Caki2 (cell line): ENCODE data around the gene RPS27. TPM values are rescaled to one million over a fixed set of nuclear protein-coding genes. Genes with fewer than 3 reads are reported as not detected.
"Not testable (repeated sequence)": the region's sequence is repeated elsewhere in the genome, so short reads cannot be mapped to it uniquely, and the experiment has no call there.

Experiments
- DNase-seq: peaks from one replicate; pipeline ENCODE4 v3.0.0-alpha.2; 2015; ENCODE audit warnings: low read depth
- in situ Hi-C: cut with HindIII; loops from 2 replicates; pipeline ENCODE4 v1.10.0; 2016; ENCODE audit warnings: low sequenced_read_pairs, low pct_unique_long_range_greater_than_20kb, mixed read lengths
- total RNA-seq: library from RNA; depleted of rRNA; stranded (reverse); fragments of >200 nt; shearing (Covaris generic); gene quantifications from 2 replicates; pipeline ENCODE4 v1.2.3, GENCODE V29; 2014; ENCODE audit warnings: low replicate concordance

RPS27 gene
- total RNA-seq, 1 experiment from 2014 or later: 2,094 TPM

DNA sequence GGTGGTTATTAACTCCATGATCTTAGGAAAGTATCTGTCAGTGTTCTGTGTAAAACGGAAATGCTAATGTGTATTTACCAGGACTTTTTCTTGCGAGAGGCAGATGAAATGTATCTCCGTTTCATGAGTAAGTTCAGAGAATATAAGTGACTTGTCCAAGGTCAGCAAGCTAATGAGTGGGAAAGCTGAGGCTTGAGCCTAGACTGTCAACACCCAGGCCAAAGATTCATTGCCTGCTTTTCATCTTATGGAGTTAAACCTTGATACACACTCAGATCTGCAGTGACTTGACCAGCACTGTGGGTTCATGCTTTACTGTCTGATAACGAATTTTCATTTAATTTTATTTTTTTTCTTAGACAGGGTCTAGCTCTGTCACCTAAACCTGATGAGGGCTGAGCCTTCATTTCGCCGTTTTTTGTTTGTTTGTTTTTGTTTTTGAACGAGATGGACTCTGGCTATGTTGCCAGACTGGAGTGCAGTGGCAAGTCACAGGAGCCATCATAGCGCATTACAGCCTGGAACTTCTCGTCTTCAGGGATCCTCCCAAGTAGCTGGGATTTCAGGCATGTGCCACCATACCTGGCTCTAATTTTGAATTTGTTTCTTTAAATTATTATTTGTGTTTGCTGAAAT, 12.2 kb upstream of the RPS27 start:
- no peak for DNase-seq
- in situ Hi-C loops: no loop called here

DNA sequence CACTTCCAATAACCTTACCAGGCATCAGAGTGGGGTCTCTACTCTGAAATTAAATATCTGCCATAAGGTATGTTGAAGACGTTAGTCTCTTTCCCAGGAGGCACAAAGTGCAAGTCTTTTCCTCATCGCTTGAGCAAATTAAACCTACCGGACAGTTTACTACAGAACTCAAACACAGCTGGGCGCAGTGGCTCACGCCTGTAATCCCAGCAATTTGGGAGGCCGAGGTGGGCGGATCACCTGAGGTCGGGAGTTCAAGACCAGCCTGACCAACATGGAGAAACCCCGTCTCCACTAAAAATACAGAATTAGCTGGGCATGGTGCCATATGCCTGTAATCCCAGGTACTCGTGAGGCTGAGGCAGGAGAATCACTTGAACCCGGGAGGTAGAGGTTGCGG, 11.5 kb upstream of the RPS27 start:
- DNase-seq, in situ Hi-C loops: not testable (repeated sequence)

DNA sequence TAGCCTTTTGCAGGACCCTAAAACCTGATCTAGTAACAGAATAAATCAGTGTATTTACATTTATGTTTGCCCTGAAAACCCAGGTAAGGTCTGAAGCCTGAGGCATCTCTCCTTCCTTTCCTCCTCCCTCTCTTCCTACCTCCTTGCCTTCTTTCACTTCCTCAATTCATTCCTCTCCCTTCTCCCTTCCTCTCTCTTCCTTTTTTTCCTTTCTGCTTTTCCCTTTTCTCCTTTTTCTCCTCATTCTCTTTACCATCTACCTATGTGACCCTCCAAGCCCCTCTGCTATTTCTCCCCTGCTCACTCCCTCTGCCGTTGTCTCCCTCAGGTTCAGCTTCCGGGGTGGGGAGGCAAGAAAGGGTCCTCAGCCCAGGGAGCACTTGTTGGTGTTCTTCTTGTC, 8.8 kb upstream of the RPS27 start:
- in situ Hi-C loops: not testable (repeated sequence)

DNA sequence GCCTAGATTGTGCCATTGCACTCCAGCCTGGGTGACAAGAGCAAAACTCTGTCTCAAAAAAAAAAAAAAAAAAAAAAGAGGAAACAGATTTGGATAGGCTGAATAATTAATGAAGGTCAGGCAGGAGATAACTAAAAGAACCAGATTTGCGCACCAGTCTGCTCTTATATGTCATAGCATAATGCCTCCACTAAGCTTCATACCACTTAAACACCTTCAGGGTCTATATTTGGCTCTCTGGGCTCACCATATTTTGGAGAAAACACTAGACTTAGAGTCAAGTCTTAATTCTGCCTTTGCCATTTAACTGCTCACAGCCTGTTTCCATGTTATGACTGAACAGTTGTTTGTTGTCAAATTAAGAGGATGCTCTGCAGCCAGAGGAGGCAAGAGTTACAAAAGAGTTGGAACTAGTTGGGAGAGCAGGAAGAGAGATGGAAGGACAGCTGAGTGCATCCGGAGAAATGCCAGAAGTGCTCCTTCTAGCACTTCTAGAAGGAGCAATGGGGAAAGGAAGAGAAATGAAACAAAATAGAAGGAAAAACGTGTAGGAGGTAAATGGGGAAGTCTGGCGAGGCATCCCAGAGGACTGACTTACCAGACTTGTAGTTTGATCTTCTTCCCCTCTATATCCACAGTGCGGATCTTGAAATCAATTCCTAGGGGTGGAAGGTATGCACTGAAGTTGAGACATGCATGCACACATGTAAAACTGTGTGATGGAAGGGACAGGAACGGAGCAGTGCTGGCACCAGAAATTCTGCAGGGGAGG, 6.3 kb upstream of the RPS27 start:
- in situ Hi-C loops: no loop called here
- no peak for DNase-seq

More for the DNA sequence above, 8.8 kb upstream of the RPS27 start:
- DNase-seq: not testable (repeated sequence)

- DNase-seq: no peak
- in situ Hi-C loops: no loop called here
Observed at GRCh38 chr1:153985341-153985912, 5.1 kb upstream of the RPS27 start.

GRCh38 chr1:153985941-153986761, 4.4 kb upstream of the RPS27 start, which contains the start of gene RAB13:
TSS of gene RAB13 (minus strand) at chr1:153986339. CDS start at chr1:153986236, 103 bp downstream.
- in situ Hi-C loops: no loop called here
- DNase-seq: peak; percentile 74

DNA sequence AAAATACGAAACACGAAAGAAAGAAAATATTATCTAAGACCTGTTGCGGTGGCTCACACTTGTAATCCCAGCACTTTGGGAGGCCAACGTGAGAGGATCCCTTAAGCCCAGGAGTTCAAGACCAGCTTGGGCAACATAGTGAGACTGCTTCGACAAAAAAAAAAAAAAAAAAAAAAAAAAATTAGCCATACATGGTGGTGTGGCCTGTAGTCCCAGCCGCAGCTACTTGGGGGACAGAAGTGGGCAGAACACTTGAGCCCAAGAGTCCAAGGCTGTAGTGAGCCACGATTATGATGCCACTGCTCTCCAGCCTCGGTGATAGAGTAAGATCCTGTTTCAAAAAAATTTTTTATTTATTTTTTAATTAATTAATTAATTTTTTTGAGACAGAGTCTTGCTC, 2.9 kb upstream of the RPS27 start:
- no peak for DNase-seq
- in situ Hi-C loops: no loop called here

DNA sequence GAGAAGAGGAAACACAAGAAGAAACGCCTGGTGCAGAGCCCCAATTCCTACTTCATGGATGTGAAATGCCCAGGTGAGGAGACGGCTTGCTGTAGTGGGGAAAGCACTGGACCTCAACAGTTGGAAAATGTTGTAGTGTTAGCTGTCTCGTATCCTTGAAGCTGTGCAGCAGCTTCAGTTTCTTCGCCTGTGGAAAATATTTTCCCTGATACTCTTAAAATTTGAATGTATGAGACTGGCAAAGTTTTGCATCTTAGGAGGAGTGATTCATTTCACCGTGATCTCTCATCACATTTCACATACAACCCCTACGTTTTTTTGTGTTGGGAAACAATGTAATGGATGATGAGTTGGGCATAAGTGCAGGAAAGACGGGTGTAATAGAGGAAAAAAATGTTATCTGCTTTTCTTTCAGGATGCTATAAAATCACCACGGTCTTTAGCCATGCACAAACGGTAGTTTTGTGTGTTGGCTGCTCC, 629 bp downstream of the RPS27 start:
- no peak for DNase-seq
- in situ Hi-C loops: no loop called here

DNA sequence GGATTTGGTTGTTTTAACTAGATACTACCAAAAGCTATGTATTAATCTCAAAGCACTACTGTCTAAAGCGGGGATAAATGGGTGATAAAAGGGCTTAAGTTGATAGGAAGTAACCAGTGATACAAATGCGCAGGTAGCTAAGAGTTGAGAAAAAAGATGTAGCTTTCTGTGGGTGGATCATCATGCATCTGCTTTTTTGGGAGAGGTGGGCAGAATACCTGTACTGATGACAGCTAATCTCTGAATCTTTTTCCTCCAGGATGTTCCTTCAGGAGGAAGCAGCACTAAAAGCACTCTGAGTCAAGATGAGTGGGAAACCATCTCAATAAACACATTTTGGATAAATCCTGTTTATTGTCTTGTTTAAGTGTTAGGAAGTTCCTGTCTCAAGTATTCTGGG, 1.2 kb downstream of the RPS27 start:
- in situ Hi-C loops: no loop called here
- no peak for DNase-seq

- no peak for DNase-seq
- in situ Hi-C loops: no loop called here
Observed at GRCh38 chr1:153995202-153995601, 4.6 kb downstream of the RPS27 start.

- in situ Hi-C loops: no loop called here
Observed at GRCh38 chr1:153995640-153996039, 5.1 kb downstream of the RPS27 start.

DNA sequence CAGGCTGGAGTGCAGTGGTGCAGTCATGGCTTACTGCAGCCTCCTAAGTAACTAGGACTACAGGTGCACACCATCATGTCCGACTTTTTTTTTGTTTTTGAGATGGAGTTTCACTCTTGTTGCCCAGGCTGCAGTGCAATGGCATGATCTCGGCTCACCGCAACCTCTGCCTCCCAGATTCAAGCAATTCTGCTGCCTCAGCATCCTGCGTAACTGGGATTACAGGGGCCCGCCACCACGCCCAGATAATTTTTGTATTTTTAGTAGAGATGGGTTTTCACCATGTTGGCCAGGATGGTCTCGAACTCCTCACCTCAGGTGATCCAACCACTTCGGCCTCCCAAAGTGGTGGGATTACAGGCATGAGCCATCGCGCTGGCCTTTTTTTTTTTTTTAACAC, 6.3 kb downstream of the RPS27 start:
- in situ Hi-C loops, DNase-seq: not testable (repeated sequence)

More at GRCh38 chr1:153995640-153996039, 5.1 kb downstream of the RPS27 start:
- no peak for DNase-seq

DNA sequence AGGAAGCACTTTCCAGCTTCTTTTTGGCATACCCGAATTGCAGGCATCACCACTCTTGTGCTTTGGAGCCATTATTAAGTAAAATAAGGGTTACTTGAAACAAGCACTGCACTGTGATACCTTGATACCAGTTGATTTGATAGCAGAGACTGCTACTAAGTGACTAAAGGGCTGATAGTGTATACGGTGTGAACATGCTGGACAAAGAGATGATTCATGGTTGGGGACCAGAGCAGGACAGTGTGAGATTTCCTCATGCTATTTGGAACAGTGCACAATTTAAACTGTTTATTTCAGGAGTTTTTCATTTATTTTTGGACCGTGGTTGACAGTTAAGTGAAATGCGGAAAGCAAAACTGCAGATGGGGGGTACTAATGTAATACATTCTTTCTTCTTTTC, 9.9 kb downstream of the RPS27 start:
- in situ Hi-C loops: no loop called here
- DNase-seq: no peak

- in situ Hi-C loops: no loop called here
- peak; percentile 55 for DNase-seq
Observed at GRCh38 chr1:154006136-154006535, 15.6 kb downstream of the RPS27 start.

- DNase-seq: no peak
- in situ Hi-C loops: no loop called here
Observed at GRCh38 chr1:154012129-154012528, 21.6 kb downstream of the RPS27 start.

DNA sequence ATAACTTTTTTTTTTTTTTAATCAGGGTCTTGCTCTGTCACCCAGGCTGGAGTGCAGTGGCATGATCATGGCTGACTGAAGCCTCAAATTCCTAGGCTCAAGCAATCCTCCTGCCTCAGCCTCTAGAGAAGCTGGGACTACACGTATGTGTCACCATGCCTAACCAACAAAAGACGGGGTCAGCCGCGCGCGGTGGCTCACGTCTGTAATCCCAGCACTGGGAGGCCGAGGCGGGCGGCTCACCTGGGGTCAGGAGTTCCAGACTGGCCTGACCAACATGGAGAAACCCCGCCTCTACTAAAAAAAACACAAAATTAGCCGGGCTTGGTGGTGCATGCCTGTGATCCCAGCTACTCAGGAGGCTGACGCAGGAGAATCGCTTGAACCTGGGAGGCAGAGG, 22.0 kb downstream of the RPS27 start:
- DNase-seq, in situ Hi-C loops: not testable (repeated sequence)

- DNase-seq: no peak
- in situ Hi-C loops: no loop called here
Observed at GRCh38 chr1:154014154-154014907, 23.8 kb downstream of the RPS27 start.

DNA sequence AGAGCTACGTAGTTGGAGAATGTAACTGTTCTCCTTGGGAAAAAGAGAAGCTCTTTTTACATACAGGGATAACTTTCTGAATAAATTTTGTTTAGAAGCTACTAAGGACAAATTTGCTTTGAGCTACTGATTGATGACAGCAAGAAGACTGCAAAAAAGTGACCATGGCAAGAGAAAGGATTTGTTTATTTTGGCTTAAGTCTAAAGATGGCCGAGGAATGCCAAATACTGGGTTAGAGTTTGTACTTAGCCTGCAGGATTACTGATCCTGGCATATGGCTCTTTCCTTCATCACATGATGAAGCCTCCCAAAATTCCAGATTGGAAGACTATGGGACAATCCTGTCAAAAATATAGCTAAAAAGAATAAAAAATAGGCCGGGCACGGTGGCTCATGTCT, 28.7 kb downstream of the RPS27 start:
- in situ Hi-C loops: no loop called here
- no peak for DNase-seq
